HG03469 (cell line): ENCODE measurements around the gene ARHGAP6.

ENCODE experiments used
- ATAC-seq: cut with Tn5 transposase; IDR thresholded peaks from one replicate; pipeline ENCODE4 v1.9.1; 2021; ENCODE audit warnings: mild to moderate bottlenecking, moderate library complexity, moderate number of reproducible peaks; ENCODE audit not compliant: unreplicated experiment

The ARHGAP6 gene

DNA sequence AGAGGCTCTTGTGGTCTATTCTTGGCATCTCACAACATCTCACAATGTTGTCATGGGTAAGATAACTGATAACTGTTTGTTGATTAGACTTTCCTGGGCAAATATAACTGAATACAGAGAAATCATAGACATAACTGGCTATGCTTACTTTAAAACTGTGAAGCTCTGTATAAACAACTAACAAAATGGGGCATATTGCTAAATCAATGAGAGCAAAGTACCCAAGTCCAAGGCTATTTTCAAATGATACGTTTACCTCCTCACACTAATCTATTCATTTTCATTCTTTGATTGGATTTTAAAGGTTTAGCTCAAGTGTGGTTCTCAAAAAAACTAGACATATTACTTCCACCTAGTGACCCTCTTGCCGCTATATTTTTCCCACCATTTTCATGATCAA, 333.9 kb downstream of the ARHGAP6 start:
- ATAC-seq: no peak

DNA sequence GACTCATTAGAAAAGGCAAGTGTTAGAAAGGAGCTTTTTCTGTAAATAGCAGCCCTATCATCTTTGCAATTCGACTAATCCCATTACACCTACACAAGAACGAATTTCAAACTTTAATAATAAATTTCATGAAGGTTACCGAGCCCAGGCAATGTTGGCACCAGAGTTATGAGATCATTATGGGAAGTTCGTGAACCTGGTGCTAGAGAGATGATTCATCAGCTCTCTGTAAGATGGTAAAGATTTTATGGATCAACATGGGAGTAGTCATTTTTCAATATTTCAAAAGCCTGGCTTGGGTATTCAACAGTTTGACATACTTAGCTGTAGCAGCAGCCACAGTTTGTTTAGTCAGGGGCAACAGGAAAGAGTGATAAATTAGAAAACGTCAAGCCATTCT, 336.7 kb downstream of the ARHGAP6 start:
- ATAC-seq: no peak

DNA sequence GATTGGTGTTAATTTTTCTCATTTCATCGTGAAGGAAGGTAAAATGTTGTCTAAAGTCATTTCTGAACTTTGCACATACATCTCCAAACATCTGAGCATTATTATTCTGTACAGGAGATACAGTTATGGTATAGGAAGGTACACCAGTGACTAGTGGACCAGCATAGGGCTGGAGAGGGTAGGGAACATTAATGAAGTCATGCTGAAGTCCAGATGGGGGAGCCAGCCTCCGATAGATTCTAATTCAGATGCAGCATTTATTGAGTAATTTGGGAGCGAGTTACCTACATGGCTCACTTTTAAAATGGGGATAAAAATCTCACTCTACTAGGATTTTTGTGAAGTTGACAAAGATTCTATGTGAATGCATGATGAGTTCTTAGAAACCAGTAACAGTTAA, 337.6 kb downstream of the ARHGAP6 start:
- ATAC-seq: no peak

DNA sequence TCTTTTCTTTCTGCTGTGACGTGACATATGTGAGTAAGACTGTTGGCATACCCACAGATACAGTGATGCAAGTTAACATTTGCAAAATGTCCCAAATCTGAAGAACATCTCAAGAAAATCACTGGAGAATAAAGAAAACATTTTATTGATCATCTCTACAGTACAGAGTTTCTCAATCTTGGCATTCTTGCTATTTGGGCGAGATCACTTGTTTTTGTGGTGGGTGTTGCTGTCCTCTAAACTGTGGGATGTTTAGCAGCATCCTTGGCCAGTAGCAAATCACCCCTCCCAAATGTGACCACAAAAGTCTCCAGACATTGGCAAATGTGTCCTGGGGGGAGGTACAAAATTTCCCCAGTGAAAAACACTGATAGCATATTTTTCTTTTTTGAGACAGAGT, 343.7 kb downstream of the ARHGAP6 start:
- ATAC-seq: no peak

DNA sequence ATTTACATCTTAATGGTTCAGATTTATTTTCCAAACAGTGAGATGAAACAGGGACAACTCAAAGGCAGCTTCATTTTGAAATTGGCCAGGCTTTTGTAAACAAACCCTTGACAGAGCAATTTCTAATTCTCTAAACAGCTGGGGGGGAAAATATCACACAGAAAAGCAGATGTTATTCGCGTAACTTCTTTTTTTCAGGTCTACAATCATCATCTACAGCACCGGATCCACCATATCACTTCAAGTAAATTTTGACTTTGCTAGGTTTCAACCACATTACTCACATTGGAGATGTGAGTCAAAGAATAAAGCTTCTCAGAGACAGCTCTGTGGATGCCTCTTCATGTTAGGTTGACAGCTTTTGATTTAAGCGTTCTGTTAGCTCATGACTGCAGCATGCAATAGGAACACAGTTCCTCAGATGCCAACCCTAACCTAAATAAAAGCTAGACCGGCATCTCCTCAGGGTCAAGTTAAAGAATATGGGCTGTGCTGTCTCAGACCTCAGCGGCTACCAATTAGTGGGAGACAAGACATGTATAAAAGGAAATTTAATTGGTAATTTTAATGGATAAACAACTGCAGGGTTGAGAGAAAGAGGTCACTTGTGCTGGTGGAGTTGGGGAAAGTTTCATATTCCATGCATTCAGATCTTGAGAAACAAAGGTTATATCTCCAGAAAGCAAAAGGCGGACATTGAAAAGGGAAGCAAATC, 345.8 kb downstream of the ARHGAP6 start:
- no peak for ATAC-seq

DNA sequence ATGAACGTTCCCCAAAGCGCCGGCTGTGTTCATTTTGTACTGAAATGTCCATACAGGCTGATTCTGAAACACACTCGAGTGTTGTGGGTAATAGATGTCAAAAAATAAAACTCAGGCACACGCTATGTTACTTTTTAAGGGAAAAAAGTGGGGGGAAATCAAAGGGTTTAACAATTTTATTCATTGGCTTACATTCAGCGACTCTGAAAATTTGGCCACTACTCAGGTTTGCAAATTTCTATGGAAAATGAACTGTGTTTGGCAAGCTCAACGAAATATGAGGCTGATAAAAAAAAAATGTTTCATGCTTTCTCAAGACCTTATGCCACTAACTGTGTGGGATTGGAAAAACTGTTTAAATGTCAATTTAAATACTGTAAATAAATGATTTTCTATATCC, 354.0 kb downstream of the ARHGAP6 start:
- no peak for ATAC-seq

DNA sequence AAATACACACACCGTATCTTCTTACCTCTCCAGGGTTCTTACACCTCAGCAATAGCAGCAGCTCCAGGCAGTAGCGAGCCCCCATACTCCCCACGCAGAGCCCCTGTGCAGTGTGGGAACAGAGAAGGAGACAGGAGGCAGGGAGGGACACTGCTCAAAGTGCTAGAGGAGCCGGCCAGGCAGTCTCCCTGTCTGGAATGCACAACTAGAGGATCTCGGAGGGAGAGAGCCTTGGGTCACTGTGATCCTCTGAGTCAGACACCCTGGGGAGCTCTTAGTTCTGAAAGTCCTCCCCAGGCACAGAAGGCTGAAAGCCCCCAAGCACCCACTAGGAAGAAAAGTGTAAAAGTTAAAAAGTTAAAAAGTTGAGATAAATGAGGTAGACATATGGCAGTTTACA, 356.5 kb downstream of the ARHGAP6 start:
- ATAC-seq: no peak

DNA sequence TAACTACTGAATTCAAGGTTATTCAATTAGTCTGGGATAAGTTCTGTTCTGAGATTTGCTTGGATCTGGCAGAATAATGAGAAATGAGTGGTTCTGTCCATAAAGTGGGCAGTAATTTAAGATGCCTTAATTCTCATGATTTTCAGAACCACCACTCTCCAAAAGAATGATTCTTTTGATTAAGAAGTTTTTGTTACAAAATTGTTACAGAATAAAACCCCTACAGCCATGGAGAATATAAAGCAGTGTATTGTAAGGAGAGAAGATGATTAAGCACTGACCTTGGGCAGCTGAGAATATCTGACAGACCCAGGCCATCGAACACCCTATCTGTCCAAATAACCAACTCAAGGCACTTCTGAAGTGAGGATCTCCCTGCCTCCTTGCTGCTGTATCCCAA, 360.1 kb downstream of the ARHGAP6 start:
- ATAC-seq: no peak

DNA sequence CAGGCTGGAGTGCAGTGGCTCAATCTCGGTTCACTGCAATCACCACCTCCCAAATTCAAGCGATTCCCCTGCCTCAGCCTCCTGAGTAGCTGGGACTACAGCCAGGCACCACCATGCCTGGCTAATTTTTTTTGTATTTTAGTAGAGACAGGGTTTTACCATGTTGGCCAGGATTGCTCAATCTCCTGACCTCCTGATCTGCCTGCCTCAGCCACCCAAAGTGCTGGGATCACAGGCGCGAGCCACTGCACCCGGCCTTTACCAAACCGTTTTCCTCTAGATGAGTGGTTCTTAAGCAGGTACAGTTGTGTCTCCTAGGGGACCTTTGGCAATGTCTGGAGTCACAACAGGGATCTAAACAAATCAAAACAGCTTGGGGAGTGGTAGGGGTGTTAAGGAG, 360.9 kb downstream of the ARHGAP6 start:
- ATAC-seq: no peak

DNA sequence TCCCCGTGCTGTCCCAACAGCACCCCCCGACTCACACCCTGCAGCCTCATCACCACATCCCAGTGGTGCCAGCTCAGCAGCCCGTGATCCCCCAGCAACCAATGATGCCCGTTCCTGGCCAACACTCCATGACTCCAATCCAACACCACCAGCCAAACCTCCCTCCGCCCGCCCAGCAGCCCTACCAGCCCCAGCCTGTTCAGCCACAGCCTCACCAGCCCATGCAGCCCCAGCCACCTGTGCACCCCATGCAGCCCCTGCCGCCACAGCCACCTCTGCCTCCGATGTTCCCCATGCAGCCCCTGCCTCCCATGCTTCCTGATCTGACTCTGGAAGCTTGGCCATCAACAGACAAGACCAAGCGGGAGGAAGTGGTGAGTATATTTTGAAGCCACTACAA, 367.1 kb downstream of the ARHGAP6 start:
- ATAC-seq: no peak

DNA sequence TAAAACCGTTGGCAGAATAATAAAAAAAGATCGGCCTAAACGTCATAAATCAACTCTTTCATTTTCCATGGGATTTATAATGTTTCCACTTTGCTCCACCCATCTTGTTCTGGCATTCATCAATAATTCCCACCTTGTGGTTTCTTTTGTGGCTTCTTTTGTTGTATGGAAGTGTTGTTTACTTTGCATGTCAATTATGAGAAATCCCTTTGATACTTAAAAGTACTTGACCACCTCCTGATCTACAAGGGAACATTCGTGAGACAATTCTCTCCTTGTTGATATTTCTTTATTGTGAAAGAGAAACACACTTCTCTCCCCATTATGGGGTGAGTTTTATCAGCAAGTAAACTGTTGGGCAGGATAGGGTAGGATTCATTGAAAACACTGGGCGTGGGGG, 369.7 kb downstream of the ARHGAP6 start:
- ATAC-seq: no peak

DNA sequence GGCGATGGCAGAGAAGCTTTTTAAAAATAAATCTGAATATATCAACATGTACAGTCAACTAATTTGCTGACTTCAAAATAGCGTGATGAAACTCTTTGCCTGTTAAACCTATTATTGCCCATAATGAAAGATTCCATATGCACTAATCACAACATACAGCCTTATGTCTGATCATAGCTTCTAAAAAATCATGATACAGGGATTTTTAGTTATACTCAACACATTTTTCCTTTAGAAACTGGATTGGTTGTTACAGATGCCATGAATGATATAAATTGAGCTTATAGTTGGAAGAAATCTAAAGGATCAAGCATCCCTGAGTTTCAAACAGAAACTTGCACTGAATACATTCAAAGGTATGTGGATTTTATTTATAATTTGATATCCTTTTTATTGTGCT, 372.6 kb downstream of the ARHGAP6 start, which contains the start of gene AMELX:
TSS of gene AMELX (plus strand) at position 301 of the 400 bp plus-strand sequence. CDS start 1,376 bp downstream, outside the sequence.
- ATAC-seq: no peak

DNA sequence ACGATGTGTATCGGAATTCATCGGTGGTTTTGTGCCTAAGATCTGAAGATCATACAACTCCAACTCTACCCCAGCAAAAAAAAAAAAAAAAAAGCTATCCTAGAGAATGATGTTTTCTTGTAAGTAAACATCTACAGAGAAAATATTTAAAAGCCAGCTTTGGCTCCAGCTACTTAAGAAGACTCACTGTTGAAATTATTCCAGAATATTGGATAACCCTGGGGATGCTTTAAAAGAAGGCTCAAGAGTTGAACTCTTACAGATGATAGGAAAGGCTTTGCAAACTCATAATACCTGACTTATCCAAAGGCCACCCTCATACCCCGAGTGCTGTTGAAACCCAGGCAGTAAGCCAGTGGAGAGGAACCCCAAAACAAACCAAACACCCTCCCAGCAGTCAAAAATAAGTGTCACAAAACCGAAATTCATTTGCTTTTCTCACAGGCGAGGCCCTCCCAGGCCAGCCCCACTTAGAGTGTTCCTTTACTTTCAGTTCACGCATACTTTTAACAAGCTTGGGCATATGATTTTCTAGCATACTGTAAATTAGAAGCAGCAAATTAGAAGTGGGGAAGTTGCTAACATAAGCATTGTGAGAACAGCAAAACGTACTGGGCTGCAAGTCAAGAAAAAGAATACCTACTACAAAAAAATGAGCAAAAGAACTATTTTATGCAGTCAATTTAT, 375.2 kb downstream of the ARHGAP6 start:
- ATAC-seq: no peak

DNA sequence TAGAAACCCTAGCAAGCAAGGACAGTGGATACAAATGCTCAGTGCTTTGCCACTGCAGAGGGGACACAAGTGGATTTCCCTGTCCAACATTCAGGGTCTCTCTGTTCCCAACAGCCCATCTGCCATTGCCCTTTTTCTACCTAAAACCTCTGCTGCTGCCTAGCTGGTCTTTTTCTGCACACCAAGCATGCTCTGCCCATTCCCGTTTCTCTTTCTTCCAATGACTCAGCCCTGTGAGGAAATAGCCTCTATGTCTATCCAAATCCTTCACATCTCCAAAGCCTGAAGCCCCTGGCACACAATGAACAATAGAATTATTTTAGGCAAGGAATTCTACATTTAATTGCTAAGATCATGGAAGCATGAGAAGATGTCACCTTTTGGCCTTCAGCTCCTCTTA, 378.2 kb downstream of the ARHGAP6 start:
- ATAC-seq: no peak

DNA sequence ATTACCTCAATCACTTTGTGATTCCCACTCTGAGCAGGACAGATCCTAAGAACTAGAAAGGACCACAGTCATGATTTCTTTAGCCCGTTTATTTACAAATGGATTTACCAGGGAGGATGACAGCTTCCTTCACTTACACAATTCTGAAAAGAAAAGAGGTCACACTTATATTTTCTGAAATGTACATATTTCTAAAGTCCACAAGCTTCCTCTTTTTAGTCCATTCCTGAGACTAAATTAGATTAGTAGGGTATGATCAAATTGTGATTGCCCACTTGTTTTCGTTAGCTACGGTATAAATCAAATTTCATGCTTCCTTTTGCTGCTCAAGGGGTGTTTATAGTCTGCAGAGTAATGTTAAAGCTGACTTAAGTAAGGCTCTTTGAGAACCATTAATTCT, 380.1 kb downstream of the ARHGAP6 start:
- ATAC-seq: no peak

DNA sequence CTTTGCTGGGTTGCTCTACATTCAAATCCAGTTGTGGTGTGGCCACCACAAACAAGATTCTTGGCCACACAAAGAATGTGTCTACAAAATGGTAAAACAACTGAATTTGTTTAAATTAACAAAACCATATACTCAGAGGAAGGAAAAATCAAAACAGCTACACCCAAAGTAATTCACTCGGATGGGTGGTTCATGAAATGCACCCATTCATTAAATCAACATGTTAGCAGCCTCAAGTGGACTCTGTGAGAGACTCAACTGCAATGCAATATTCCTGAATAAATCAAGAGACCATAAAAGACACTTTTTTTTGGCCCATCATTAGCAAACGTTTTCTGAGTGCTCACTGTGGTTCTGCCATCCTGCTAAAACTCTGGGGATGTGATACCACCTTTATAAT, 383.7 kb downstream of the ARHGAP6 start:
- ATAC-seq: no peak

DNA sequence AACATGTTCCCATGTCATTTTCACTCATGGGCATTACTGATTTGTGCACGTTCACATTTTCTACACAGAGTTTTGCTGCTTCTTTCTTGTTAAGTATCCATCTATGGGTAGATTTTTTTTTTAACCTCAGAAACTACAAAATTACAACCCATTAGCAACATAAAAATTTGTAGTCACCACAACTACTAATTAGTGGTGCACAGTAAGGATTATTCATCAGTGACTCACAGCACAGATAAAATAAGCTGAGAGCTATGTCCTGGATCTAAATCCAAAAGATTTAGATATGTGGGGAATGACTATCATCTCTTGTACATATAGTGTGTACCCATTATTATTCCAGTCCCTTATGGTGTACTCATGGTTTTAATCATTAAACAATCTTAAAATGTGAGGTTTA, 392.2 kb downstream of the ARHGAP6 start:
- no peak for ATAC-seq

DNA sequence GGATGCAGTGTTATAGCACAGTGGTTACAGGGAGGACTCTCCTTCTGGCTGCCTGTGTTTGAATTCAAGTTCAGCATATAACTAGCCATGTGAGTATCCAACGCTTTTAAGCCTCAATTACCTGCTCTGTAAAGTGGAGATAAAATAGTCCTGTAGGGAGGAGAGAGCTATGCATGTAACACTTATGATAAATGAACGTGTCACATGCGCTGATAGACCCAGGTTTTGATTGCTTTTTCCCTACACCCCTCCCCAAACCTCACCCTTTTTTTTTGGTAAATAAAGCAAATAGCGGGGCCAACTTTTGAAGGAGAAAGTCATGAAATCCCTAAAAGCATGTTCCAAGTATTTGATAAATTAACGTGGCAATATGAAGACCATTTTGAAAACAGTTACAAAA, 392.9 kb downstream of the ARHGAP6 start:
- no peak for ATAC-seq

DNA sequence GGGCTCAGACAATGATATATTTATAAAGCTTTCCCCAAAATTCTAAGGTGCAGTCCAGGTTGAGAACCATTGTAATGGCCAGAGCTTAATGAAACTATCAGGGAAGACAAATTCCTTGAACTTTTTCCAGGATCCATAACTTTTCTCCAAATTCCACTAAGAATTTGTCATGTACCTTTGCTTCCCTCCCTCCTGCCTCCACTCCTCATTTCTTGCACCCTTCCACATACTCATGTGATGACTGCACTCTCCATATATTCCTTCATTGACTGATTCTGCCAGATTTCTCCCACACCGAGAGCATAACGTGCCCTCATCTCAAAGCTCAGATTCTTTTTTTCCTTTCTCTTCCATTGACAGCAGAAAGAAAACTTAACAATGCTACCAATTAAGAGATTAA, 393.4 kb downstream of the ARHGAP6 start:
- no peak for ATAC-seq

DNA sequence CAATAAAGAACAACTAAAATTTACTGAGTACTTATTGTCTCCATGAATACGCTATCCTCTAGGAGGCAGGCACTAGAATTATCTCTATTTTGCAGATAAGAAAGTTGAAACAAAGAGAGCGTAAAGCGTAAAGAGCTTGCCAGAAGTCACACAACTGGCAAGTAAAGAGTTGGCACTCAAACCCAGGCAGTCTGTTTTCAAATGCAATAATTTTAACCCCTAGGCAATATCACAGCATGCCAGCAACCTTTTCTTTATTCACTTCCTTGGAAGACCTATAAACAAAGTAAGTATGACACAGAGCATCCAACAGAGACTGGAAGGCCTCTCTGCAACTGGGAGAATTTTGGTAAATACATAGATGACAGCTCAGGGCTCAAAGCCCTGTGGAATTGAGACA, 395.7 kb downstream of the ARHGAP6 start:
- no peak for ATAC-seq

DNA sequence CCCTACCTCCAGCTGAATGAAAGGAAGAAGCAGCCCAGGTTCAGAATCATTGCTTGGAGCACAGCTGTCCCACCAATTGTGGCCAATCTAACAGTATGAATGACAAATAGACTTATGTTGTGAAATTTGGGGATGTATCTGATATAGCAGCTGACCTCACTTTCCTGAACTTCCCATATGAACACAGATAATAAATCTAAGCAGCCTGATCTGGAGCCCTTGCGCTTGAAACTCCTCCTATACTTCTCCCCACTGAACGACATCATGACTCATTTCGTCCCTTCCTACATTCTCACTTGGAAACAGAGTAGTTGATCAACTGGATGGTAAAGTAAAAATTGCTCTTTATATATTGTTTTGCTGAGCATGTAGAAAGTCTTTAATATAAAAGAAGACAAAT, 396.7 kb downstream of the ARHGAP6 start:
- no peak for ATAC-seq

DNA sequence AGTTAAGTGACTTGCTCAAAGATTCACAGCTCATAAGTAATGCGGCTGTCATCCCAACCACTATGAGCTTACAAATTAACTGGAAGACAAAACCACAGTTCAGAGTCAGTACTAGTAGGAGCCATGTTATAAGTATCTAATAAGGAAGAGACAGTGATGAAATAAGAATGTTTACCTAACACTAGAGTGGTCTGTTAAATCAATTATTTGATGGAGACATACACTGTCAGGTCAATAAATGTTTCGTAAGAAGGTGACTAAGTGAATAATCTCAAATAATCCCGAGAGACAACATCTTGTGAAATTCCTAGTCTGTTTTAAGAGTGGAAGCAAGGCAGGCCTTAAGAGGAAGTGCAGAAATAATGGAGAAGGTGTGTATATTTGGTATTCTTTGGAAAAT, 398.3 kb downstream of the ARHGAP6 start:
- ATAC-seq: no peak

DNA sequence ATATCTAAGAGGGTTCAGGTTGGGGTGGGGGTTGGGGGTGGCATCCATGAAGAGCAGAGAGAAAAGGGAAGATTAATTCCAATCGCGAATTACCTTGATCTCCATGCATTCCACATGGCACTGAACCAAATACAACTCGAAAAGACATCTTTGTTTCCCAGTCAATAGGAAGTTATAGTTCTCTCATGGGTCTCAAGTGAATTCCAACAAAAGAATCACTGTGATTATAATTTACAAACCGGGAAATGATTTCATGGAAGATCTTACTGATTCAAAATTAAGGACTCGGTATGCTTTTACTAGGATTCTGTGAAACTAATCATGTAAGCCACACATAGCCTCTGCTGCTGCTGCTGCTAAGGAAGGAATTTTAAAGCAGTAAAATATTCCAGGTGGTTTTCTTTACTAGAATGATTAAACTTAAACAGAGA, 399.1 kb downstream of the ARHGAP6 start:
- no peak for ATAC-seq
